ENCODE data around the gene PTPRM.

PTPRM gene

DNA sequence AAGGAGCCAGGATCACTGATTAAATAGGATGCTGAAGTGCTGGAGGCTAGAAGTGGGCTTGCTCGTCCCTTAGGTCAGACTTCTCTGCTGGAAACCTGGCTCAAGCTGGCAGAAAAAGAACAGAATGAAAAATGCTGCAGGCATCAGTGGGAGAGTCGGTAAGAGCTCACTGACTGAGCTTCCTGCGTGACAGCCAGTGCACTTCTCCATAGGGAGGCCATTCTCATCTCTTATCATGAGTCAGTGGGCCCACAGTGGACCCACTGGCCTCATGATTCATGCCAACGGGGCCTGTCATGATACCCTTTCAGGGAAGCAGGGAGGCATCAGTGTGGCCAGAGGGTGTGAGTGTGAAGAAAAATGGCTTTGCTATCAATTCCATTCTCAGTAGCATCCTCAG lies 498.2 kb downstream of the PTPRM start:
- TF ChIP-seq, protein P1, sequence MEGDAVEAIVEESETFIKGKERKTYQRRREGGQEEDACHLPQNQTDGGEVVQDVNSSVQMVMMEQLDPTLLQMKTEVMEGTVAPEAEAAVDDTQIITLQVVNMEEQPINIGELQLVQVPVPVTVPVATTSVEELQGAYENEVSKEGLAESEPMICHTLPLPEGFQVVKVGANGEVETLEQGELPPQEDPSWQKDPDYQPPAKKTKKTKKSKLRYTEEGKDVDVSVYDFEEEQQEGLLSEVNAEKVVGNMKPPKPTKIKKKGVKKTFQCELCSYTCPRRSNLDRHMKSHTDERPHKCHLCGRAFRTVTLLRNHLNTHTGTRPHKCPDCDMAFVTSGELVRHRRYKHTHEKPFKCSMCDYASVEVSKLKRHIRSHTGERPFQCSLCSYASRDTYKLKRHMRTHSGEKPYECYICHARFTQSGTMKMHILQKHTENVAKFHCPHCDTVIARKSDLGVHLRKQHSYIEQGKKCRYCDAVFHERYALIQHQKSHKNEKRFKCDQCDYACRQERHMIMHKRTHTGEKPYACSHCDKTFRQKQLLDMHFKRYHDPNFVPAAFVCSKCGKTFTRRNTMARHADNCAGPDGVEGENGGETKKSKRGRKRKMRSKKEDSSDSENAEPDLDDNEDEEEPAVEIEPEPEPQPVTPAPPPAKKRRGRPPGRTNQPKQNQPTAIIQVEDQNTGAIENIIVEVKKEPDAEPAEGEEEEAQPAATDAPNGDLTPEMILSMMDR (IDR thresholded peaks at IDR 0.05), result no peak
- peaks cover 5% of the 10 kb centered on the region for H3K27me3 Mint-ChIP-seq (ENCODE audit: low read depth, poor library complexity)
- no peak overlapping the region for H3K4me3 Mint-ChIP-seq
- H3K36me3 Mint-ChIP-seq (ENCODE audit: low read depth), result peaks cover 11% of the 10 kb centered on the region
- H3K9me3 Mint-ChIP-seq, result no peaks in the 10 kb centered on the region
- peaks cover 7% of the 10 kb centered on the region for H3K4me1 Mint-ChIP-seq
- no peak overlapping the region for H3K27ac Mint-ChIP-seq
- no peak for DNase-seq

DNA sequence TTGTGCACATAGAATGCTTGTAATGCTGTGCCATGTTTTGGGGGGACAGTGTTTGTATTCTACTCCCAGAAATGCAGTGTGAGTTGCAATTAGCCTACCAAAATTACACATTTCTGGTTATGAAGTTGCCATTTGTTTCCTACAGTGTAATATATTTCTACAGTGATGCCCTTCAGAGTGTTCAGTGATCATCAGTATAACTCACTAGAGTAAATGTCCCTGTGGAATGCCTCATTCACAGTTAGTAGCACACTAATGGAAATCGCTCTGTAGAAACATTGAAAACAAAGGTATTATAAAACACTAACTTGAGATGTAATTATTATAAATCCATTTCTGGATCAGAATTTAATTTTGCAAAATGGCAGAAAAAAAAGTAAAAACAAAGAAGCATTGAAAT lies 498.7 kb downstream of the PTPRM start:
- Mint-ChIP-seq H3K36me3 (ENCODE audit: low read depth) (peaks cover 11% of the 10 kb centered on the region), H3K4me3 (no peak overlapping the region), H3K27me3 (ENCODE audit: low read depth, poor library complexity) (peaks cover 5% of the 10 kb centered on the region), H3K9me3 (no peaks in the 10 kb centered on the region), H3K27ac (no peak overlapping the region), H3K4me1 (peaks cover 7% of the 10 kb centered on the region)
- no peak for DNase-seq
- TF ChIP-seq, protein P1 (IDR thresholded peaks at IDR 0.05), result no peak

DNA sequence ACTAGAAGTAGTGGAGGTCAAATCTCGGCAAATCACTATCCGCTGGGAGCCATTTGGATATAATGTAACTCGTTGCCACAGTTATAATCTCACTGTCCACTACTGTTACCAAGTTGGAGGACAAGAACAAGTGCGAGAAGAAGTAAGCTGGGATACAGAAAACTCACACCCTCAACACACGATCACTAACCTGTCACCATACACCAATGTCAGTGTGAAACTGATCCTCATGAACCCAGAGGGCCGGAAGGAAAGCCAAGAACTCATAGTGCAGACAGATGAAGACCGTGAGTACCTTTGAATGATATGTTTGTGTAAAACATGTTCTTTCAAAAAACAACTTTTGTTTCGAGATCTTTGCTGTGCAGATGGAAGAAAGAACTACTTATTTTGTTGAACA lies 502.6 kb downstream of the PTPRM start:
- Mint-ChIP-seq H3K27ac (no peak overlapping the region), H3K4me1 (no peaks in the 10 kb centered on the region), H3K9me3 (no peaks in the 10 kb centered on the region), H3K4me3 (no peak overlapping the region), H3K36me3 (ENCODE audit: low read depth) (peaks cover 20% of the 10 kb centered on the region), H3K27me3 (ENCODE audit: low read depth, poor library complexity) (peaks cover 5% of the 10 kb centered on the region)
- DNase-seq, result no peak
- TF ChIP-seq, protein P1 (IDR thresholded peaks at IDR 0.05), result no peak

DNA sequence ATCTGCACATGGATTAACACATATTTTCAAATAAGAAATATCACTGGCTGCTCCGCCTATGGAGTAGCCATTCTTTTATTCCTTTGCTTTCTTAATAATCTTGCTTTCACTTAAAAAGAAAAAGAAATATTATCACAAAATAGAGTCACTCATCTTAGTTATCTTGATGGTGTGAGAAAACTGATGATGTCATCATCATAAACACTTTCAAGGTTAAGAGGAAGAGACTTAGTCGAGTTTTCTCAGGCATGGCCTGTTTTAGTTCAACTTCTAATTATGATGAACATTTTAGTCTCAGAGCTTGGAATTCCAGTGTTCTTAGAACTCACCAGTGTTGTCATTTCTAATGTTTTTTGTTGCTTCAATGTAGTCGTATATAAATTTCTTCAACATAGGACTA lies 506.1 kb downstream of the PTPRM start:
- H3K4me1 Mint-ChIP-seq, result no peaks in the 10 kb centered on the region

DNA sequence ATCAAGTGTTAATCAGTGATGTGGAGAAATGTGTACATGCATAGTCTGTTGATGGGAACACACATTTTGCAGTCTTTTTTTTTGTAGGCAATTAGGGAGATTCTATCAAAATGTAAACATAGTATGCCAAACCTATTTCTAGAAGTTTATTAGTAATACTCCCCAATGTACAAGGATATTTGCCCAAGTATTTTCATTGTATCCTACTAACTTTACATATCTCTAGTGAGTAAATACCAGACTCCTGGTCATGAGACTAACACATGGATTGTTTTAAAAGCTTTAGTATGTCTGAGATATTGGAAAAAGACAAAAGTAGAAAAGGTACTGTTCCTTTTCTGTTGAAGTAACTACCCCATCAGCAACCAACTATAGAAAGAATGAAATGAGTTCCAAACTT lies 513.0 kb downstream of the PTPRM start:
- Mint-ChIP-seq H3K4me1 (no peaks in the 10 kb centered on the region), H3K27ac (no peak overlapping the region), H3K36me3 (ENCODE audit: low read depth) (no peaks in the 10 kb centered on the region), H3K27me3 (ENCODE audit: low read depth, poor library complexity) (no peaks in the 10 kb centered on the region), H3K4me3 (no peak overlapping the region), H3K9me3 (no peaks in the 10 kb centered on the region)
- TF ChIP-seq, protein P1 (IDR thresholded peaks at IDR 0.05), result no peak
- no peak for DNase-seq

More for the DNA sequence above, 506.1 kb downstream of the PTPRM start:
- Mint-ChIP-seq H3K9me3 (no peaks in the 10 kb centered on the region), H3K4me3 (no peak overlapping the region), H3K27me3 (ENCODE audit: low read depth, poor library complexity) (no peaks in the 10 kb centered on the region), H3K36me3 (ENCODE audit: low read depth) (peaks cover 20% of the 10 kb centered on the region), H3K27ac (no peak overlapping the region)
- TF ChIP-seq, protein P1 (IDR thresholded peaks at IDR 0.05), result no peak
- DNase-seq, result no peak

DNA sequence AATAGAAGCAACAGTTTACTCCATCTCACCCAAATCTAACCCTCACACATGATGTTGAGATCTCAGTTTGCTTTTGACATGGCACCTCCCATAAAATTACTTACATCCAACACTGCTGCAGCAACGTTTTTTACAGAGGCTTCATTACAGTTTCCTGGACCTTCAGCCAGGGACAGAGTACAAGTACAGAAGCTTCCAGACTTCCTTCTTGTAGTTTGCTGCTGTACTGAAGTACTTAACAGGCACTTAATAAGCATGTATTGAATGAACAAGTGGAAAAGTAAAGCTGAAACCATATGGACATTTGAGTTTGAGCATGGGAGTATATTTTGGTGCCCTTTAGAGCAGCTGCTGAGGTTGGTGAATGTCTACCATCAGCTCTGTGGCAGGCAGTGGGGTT lies 514.2 kb downstream of the PTPRM start:
- Mint-ChIP-seq H3K4me1 (no peaks in the 10 kb centered on the region), H3K27me3 (ENCODE audit: low read depth, poor library complexity) (no peaks in the 10 kb centered on the region), H3K36me3 (ENCODE audit: low read depth) (peaks cover 5% of the 10 kb centered on the region), H3K4me3 (no peak overlapping the region), H3K9me3 (no peaks in the 10 kb centered on the region), H3K27ac (no peak overlapping the region)
- TF ChIP-seq, protein P1 (IDR thresholded peaks at IDR 0.05), result no peak
- DNase-seq, result no peak
